WERI-Rb-1 (cell line): Measurements from ENCODE around the gene CYRIA.

Source experiments
- DNase-seq: peaks from one replicate; pipeline ENCODE4 v3.0.0-alpha.2; 2020
- H3K27ac ChIP-seq: fragments of 250-450 bp; sonication (Bioruptor Pico); 2 replicates; pipeline ENCODE4 v1.5.1; 2020; ENCODE audit warnings: mild to moderate bottlenecking, moderate library complexity
- H3K27me3 ChIP-seq: fragments of 250-450 bp; sonication (Bioruptor Pico); 2 replicates; pipeline ENCODE4 v1.5.1; 2021; ENCODE audit warnings: mild to moderate bottlenecking, low read depth, moderate library complexity; ENCODE audit not compliant: insufficient read depth, severe bottlenecking
- H3K36me3 ChIP-seq: fragments of 250-450 bp; sonication (Bioruptor Pico); 2 replicates; pipeline ENCODE4 v1.5.1; 2020; ENCODE audit warnings: mild to moderate bottlenecking, moderate library complexity
- H3K4me3 ChIP-seq: 2 replicates; pipeline ENCODE4 v1.5.1; 2011; ENCODE audit warnings: low read depth, mild to moderate bottlenecking, control low read depth, low read length
- H3K9me3 ChIP-seq: fragments of 250-450 bp; sonication (Bioruptor Pico); 2 replicates; pipeline ENCODE4 v1.5.1; 2021; ENCODE audit warnings: mild to moderate bottlenecking, moderate library complexity; ENCODE audit not compliant: severe bottlenecking
- TF ChIP-seq, protein P1 (sequence below): IDR thresholded peaks from 2 replicates; pipeline ENCODE4 v1.5.1; 2011; ENCODE audit warnings: low read depth, mild to moderate bottlenecking, control low read depth, inconsistent platforms, low read length

The CYRIA gene

DNA sequence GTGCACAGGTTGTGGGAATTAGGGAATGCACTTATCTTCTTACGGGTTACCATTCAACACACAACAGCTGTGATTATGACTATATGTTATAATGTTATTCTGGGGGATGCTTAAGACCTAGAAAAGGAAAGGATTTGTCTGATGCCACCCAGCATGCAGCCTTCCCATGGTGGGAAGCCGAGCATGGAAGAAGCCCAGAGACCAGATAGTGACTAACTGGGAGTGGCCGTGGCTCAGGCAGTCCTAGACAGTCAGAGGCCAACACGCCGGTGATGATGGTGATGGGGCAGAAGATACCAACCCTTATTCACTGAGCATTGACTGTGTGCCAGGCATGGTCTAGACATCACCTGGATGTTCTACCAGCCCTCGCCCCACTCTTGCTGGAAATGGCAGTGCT, 35.9 kb downstream of the CYRIA start:
- no peak overlapping the region for H3K27ac ChIP-seq
- H3K27me3 ChIP-seq, result no peaks in the 10 kb centered on the region
- no peaks in the 10 kb centered on the region for H3K36me3 ChIP-seq
- H3K4me3 ChIP-seq, result no peak overlapping the region
- no peak for DNase-seq
- no peaks in the 10 kb centered on the region for H3K9me3 ChIP-seq
- TF ChIP-seq, protein P1, sequence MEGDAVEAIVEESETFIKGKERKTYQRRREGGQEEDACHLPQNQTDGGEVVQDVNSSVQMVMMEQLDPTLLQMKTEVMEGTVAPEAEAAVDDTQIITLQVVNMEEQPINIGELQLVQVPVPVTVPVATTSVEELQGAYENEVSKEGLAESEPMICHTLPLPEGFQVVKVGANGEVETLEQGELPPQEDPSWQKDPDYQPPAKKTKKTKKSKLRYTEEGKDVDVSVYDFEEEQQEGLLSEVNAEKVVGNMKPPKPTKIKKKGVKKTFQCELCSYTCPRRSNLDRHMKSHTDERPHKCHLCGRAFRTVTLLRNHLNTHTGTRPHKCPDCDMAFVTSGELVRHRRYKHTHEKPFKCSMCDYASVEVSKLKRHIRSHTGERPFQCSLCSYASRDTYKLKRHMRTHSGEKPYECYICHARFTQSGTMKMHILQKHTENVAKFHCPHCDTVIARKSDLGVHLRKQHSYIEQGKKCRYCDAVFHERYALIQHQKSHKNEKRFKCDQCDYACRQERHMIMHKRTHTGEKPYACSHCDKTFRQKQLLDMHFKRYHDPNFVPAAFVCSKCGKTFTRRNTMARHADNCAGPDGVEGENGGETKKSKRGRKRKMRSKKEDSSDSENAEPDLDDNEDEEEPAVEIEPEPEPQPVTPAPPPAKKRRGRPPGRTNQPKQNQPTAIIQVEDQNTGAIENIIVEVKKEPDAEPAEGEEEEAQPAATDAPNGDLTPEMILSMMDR, result no peak

DNA sequence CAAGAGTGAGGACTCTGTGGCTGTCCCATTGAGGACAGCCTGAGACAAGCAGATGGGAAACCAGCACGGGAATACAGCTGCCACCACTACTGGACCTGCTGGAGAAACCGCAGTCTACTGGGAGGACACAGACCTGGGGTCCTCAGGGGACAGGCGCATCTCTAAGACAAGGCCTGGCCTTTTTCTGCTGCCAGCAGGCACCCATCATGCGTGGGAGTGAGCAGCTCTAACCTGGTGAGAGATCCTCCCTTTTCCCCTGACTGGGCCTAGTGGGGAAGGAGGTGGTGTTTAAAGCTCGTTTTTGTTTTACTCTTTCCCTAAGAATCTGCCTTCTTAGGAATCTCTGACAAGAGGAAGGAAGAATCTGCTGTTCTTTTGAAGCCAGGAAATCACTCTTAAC, 36.6 kb downstream of the CYRIA start:
- no peaks in the 10 kb centered on the region for H3K36me3 ChIP-seq
- TF ChIP-seq, protein P1, result no peak
- H3K9me3 ChIP-seq, result no peaks in the 10 kb centered on the region
- no peak overlapping the region for H3K27ac ChIP-seq
- no peaks in the 10 kb centered on the region for H3K27me3 ChIP-seq
- H3K4me3 ChIP-seq, result no peak overlapping the region
- no peak for DNase-seq

DNA sequence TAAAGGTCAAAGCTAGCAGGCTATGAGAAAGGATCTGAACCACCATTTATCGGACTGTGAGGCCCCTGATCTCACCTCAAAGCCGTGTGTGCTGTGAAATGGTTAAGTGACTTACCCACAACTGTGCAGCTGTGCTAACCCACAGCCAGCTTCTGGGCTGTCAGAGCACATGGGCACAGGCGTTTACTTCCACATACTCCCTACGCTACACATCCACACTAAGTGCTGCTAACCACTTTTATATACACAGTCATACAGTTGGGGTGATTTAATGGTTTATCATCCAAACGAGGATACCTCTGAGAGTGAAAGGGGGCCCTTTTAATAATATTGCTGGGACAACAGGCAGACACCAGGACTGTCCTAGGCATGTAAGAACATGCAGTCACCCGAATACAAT, 37.3 kb downstream of the CYRIA start:
- Histone ChIP-seq H3K27ac (no peak overlapping the region), H3K27me3 (no peaks in the 10 kb centered on the region), H3K9me3 (no peaks in the 10 kb centered on the region), H3K4me3 (no peak overlapping the region), H3K36me3 (no peaks in the 10 kb centered on the region)
- no peak for DNase-seq
- TF ChIP-seq, protein P1, result no peak

DNA sequence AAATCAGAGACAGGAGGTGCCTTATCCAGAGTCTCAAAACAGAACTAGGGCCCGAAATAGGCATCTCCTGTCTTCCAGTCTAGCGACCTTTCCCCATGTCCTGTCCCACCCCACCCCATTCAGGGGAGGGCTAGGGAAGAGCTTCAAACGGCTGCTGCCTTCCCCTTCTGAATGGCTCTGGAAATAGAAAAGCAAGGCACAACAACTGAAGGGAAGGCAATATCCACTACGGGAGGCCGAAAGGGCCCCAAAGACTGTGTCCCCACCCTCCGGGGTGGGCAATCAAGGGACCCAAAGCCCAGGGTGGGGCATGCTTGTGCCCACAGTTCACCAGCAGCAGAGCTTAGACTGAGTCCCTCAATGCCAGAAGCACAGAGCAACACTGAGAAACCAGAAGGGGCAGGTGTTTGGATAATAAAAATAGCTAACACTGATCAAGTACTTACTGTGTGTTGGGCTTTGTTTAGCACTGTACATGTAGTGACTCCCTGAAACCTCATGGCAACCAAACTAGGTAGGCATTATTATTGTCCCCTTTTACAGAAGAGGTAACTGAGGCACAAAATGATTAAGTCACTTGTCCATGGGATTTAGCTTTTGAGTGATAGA, 38.5 kb downstream of the CYRIA start:
- H3K4me3 ChIP-seq, result no peak overlapping the region
- no peaks in the 10 kb centered on the region for H3K27me3 ChIP-seq
- no peaks in the 10 kb centered on the region for H3K36me3 ChIP-seq
- TF ChIP-seq, protein P1, result no peak
- no peak for DNase-seq
- H3K27ac ChIP-seq, result no peak overlapping the region
- H3K9me3 ChIP-seq, result no peaks in the 10 kb centered on the region

DNA sequence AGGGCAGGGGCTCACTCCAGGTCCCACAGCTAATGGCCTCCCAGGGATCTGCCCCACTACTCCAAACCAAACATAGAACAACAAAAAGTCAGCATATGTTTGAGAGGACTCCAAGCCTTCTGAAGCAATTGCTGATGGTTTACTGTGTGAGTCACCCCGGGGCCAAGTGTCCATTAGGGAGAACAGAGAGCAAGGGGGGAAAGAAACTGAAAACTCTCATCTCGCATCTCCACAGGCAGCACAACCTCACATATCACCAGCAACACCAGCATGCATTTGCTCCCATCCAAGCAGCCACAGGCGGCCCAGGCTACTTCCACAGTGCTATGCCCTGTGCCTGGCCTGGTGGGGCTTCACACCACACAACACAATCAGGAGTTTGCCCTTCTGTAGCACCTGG, 39.1 kb downstream of the CYRIA start:
- no peaks in the 10 kb centered on the region for H3K36me3 ChIP-seq
- no peak overlapping the region for H3K27ac ChIP-seq
- TF ChIP-seq, protein P1, result no peak
- no peaks in the 10 kb centered on the region for H3K27me3 ChIP-seq
- no peak for DNase-seq
- H3K9me3 ChIP-seq, result no peaks in the 10 kb centered on the region
- H3K4me3 ChIP-seq, result no peak overlapping the region

DNA sequence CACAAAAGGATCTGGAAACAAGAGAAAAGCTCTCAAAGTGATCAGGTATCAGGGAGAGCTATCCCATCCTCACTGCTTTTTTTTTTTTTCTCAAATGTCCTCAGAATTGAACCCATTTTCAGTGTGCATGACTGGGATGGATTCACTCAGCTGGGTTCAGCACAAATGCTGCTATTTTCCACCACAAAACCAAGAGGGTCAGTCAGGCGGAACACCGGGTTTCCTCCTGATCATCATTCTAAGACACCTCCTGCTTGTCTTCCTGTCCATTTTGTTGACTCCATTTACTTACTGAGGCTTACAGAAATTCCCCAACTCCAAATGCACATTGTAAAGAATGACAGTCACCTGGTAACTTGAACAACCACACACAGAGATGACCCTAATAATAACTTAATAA, 39.9 kb downstream of the CYRIA start:
- Histone ChIP-seq H3K36me3 (no peaks in the 10 kb centered on the region), H3K4me3 (no peak overlapping the region), H3K9me3 (no peaks in the 10 kb centered on the region), H3K27me3 (no peaks in the 10 kb centered on the region), H3K27ac (no peak overlapping the region)
- no peak for DNase-seq
- TF ChIP-seq, protein P1, result no peak
